Measurements from ENCODE around the gene IER3IP1. TPM values are rescaled to one million over a fixed set of nuclear protein-coding genes. Genes with fewer than 3 reads are reported as not detected.

The IER3IP1 gene
- total RNA-seq, 1 donor: 18.5 TPM

GRCh38 chr18:47150029-47150823, 25.9 kb downstream of the IER3IP1 start, which contains the start of gene HDHD2:
HDHD2 (minus strand) TSS chr18:47150500; CDS start chr18:47136439, 14,061 bp downstream.
- TF ChIP-seq, protein P1, sequence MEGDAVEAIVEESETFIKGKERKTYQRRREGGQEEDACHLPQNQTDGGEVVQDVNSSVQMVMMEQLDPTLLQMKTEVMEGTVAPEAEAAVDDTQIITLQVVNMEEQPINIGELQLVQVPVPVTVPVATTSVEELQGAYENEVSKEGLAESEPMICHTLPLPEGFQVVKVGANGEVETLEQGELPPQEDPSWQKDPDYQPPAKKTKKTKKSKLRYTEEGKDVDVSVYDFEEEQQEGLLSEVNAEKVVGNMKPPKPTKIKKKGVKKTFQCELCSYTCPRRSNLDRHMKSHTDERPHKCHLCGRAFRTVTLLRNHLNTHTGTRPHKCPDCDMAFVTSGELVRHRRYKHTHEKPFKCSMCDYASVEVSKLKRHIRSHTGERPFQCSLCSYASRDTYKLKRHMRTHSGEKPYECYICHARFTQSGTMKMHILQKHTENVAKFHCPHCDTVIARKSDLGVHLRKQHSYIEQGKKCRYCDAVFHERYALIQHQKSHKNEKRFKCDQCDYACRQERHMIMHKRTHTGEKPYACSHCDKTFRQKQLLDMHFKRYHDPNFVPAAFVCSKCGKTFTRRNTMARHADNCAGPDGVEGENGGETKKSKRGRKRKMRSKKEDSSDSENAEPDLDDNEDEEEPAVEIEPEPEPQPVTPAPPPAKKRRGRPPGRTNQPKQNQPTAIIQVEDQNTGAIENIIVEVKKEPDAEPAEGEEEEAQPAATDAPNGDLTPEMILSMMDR (IDR thresholded peaks at IDR 0.05; ENCODE audit: extremely low read depth, low read depth, low read length): no peak
- peaks cover 14% of the 10 kb centered on the region for H3K36me3 ChIP-seq (ENCODE audit: insufficient read depth, low read length)
- peaks cover 49% of the 10 kb centered on the region for H3K79me2 ChIP-seq (ENCODE audit: insufficient read depth, low read length)
- no peaks in the 10 kb centered on the region for H3K9me3 ChIP-seq (ENCODE audit: low read depth, low read length)
- H2AFZ ChIP-seq (ENCODE audit: low read length): peak within 1 kb of the TSS; percentile 91
- peak within 1 kb of the TSS; percentile 98 for H3K4me2 ChIP-seq (ENCODE audit: insufficient read depth, low read length)
- H3K4me1 ChIP-seq (ENCODE audit: insufficient read depth, low read length): peaks cover 16% of the 10 kb centered on the region
- peak within 1 kb of the TSS; percentile 85 for H3K27ac ChIP-seq (ENCODE audit: low read depth, low read length)
- H4K20me1 ChIP-seq (ENCODE audit: insufficient read depth, low read length): no peaks in the 10 kb centered on the region
- no peaks in the 10 kb centered on the region for H3K27me3 ChIP-seq (ENCODE audit: insufficient read depth, low read length)
- peak within 1 kb of the TSS; percentile 88 for H3K4me3 ChIP-seq (ENCODE audit: insufficient read depth, low read length)
- DNase-seq (ENCODE audit: insufficient read length, low spot score, missing footprints): peak; percentile 96

DNA sequence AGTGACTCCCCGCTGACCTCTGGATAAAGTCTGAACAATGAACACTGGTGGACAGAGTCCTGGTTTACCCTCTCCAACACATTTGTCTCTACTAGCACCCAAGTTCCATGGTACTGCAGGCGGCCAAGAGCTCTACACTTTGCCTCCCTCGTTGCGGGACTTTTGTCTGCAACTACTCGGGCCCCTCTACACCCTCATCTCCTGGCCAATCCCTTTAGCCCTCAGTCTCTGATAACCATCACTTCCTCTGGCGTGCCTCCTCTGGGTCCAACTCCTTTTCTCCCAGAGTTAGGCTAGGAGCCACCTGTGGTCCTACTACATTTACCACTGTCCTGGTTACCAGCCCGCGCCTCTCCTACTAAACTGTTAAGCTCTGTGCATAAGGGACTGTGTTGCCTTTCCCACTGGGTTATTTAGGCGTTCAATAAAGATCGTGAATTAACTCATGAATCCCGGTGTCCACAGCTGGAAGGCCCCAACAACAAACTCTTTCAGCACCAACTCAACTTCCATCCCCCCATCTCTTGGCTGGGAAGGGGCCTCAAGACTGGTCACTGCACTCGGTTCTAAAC, 26.6 kb downstream of the IER3IP1 start:
- Histone ChIP-seq H4K20me1 (ENCODE audit: insufficient read depth, low read length) (peaks cover 3% of the 10 kb centered on the region), H3K4me3 (ENCODE audit: insufficient read depth, low read length) (peak overlapping the region; percentile 88), H3K79me2 (ENCODE audit: insufficient read depth, low read length) (peaks cover 54% of the 10 kb centered on the region), H3K36me3 (ENCODE audit: insufficient read depth, low read length) (peaks cover 8% of the 10 kb centered on the region), H3K4me2 (ENCODE audit: insufficient read depth, low read length) (peak overlapping the region; percentile 98), H3K27ac (ENCODE audit: low read depth, low read length) (peak overlapping the region; percentile 85), H3K27me3 (ENCODE audit: insufficient read depth, low read length) (no peaks in the 10 kb centered on the region), H3K9me3 (ENCODE audit: low read depth, low read length) (no peaks in the 10 kb centered on the region), H2AFZ (ENCODE audit: low read length) (peak overlapping the region; percentile 91), H3K4me1 (ENCODE audit: insufficient read depth, low read length) (peaks cover 16% of the 10 kb centered on the region)
- TF ChIP-seq, protein P1 (IDR thresholded peaks at IDR 0.05; ENCODE audit: extremely low read depth, low read depth, low read length): no peak
- DNase-seq (ENCODE audit: insufficient read length, low spot score, missing footprints): no peak

- Histone ChIP-seq H4K20me1 (ENCODE audit: insufficient read depth, low read length) (peaks cover 10% of the 10 kb centered on the region), H3K9me3 (ENCODE audit: low read depth, low read length) (no peaks in the 10 kb centered on the region), H3K79me2 (ENCODE audit: insufficient read depth, low read length) (peaks cover 81% of the 10 kb centered on the region), H3K4me3 (ENCODE audit: insufficient read depth, low read length) (no peak overlapping the region), H2AFZ (ENCODE audit: low read length) (no peak overlapping the region), H3K27me3 (ENCODE audit: insufficient read depth, low read length) (no peaks in the 10 kb centered on the region), H3K36me3 (ENCODE audit: insufficient read depth, low read length) (no peaks in the 10 kb centered on the region), H3K4me2 (ENCODE audit: insufficient read depth, low read length) (no peak overlapping the region), H3K4me1 (ENCODE audit: insufficient read depth, low read length) (peaks cover 12% of the 10 kb centered on the region), H3K27ac (ENCODE audit: low read depth, low read length) (no peak overlapping the region)
- no peak for DNase-seq (ENCODE audit: insufficient read length, low spot score, missing footprints)
- TF ChIP-seq, protein P1 (IDR thresholded peaks at IDR 0.05; ENCODE audit: extremely low read depth, low read depth, low read length): no peak
Measured at GRCh38 chr18:47146206-47146605, 30.0 kb downstream of the IER3IP1 start.

GRCh38 chr18:47143899-47144485, 32.2 kb downstream of the IER3IP1 start:
- no peaks in the 10 kb centered on the region for H3K36me3 ChIP-seq (ENCODE audit: insufficient read depth, low read length)
- H3K27ac ChIP-seq (ENCODE audit: low read depth, low read length): no peak overlapping the region
- no peaks in the 10 kb centered on the region for H3K4me1 ChIP-seq (ENCODE audit: insufficient read depth, low read length)
- no peak for DNase-seq (ENCODE audit: insufficient read length, low spot score, missing footprints)
- no peaks in the 10 kb centered on the region for H3K27me3 ChIP-seq (ENCODE audit: insufficient read depth, low read length)
- no peaks in the 10 kb centered on the region for H3K9me3 ChIP-seq (ENCODE audit: low read depth, low read length)
- H3K79me2 ChIP-seq (ENCODE audit: insufficient read depth, low read length): peaks cover 77% of the 10 kb centered on the region
- TF ChIP-seq, protein P1 (IDR thresholded peaks at IDR 0.05; ENCODE audit: extremely low read depth, low read depth, low read length): no peak
- peaks cover 10% of the 10 kb centered on the region for H4K20me1 ChIP-seq (ENCODE audit: insufficient read depth, low read length)
- H3K4me2 ChIP-seq (ENCODE audit: insufficient read depth, low read length): no peak overlapping the region
- no peak overlapping the region for H2AFZ ChIP-seq (ENCODE audit: low read length)
- H3K4me3 ChIP-seq (ENCODE audit: insufficient read depth, low read length): no peak overlapping the region
